ENCODE data around the gene PPM1D.

DNA sequence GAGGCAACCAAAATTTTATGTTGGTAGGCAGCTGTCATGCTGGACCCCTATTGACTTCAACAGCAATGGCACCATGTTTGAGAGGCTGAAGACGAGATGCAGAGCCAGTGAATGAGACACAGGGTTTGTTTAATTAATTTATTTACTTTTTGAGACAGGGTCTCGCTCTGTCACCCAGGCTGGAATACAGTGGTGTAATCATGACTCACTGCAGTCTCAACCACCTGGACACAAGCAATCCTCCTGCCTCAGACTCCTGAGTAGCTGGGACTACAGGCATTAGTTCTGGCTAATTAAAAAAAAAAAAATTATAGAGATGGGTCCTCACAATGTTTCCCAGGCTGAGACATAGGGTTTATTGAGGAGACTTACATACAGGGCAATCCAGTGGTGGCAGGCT lies 36.2 kb upstream of the PPM1D start:
- TF ChIP-seq, protein P1, sequence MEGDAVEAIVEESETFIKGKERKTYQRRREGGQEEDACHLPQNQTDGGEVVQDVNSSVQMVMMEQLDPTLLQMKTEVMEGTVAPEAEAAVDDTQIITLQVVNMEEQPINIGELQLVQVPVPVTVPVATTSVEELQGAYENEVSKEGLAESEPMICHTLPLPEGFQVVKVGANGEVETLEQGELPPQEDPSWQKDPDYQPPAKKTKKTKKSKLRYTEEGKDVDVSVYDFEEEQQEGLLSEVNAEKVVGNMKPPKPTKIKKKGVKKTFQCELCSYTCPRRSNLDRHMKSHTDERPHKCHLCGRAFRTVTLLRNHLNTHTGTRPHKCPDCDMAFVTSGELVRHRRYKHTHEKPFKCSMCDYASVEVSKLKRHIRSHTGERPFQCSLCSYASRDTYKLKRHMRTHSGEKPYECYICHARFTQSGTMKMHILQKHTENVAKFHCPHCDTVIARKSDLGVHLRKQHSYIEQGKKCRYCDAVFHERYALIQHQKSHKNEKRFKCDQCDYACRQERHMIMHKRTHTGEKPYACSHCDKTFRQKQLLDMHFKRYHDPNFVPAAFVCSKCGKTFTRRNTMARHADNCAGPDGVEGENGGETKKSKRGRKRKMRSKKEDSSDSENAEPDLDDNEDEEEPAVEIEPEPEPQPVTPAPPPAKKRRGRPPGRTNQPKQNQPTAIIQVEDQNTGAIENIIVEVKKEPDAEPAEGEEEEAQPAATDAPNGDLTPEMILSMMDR (IDR thresholded peaks at IDR 0.05; ENCODE audit: low read length): no peak
- no peak for TF ChIP-seq EZH2phosphoT487 (IDR thresholded peaks at IDR 0.05; ENCODE audit: low read length)
- no peak for TF ChIP-seq EZH2 (optimal IDR thresholded peaks at IDR 0.05; ENCODE audit: low read depth, low read length)

All from MM.1S (cell line).